H1 (cell line): ENCODE measurements around the gene ARHGEF1. TPM values are rescaled to one million over a fixed set of nuclear protein-coding genes. Genes with fewer than 3 reads are reported as not detected.

Source experiments
- CBX5 ChIP-seq: fragments of 300-800, 300-1000 bp; sonication (generic); IDR thresholded peaks from 2 replicates; pipeline ENCODE4 v1.7.1; 2016; ENCODE audit warnings: antibody characterized with exemption, low read length, low read depth
- NANOG ChIP-seq: IDR thresholded peaks from 2 replicates; pipeline ENCODE4 v1.6.1; 2011; ENCODE audit warnings: low read length, low read depth, mild to moderate bottlenecking, inconsistent platforms; ENCODE audit not compliant: insufficient read depth, poor library complexity, severe bottlenecking
- NRF1 ChIP-seq: IDR thresholded peaks from 2 replicates; pipeline ENCODE4 v1.6.1; 2011; ENCODE audit warnings: mild to moderate bottlenecking, low read depth, low read length, improper control_type of control experiment
- POLR2A ChIP-seq, 2 experiments: IDR thresholded peaks; 1 replicate in 1 of 2; 2 replicates in 1 of 2; pipeline ENCODE4 v1.6.1; 2011; ENCODE audit warnings: low read depth in 2 of 2, low read length in 2 of 2, mild to moderate bottlenecking in 2 of 2; ENCODE audit errors: control extremely low read depth in 1 of 2
- polyA plus RNA-seq, 7 experiments: library from polyadenylated mRNA; depleted of rRNA in 3 of 7; stranded (reverse) in 5 of 7; unstranded in 2 of 7; fragments of >200 nt in 5 of 7; fragments of 200-250 nt in 2 of 7; gene quantifications; 1 replicate in 5 of 7; 2 replicates in 1 of 7; 4 replicates in 1 of 7; pipeline versions ENCODE4 v1.2.1 to v1.2.3, GENCODE V29; 2011 to 2013; ENCODE audit warnings: missing spikeins in 2 of 7, mixed read lengths in 2 of 7
- total RNA-seq: library from RNA; stranded (reverse); fragmentation: NEBNext Ultra II Directional; extraction: Animal tissue kit (Norgen Biotek cat#: 25700); gene quantifications from 2 replicates; pipeline ENCODE4 v1.2.1, GENCODE V29; 2021
- TF ChIP-seq, protein P1 (sequence below): fragments of 300-600 bp; sonication (generic); IDR thresholded peaks from 2 replicates; pipeline ENCODE4 v1.7.1; 2012; ENCODE audit warnings: low read length, moderate library complexity, mild to moderate bottlenecking, inconsistent platforms; ENCODE audit not compliant: insufficient replicate concordance

ARHGEF1 gene
- total and polyA plus RNA-seq, 2 of the 8 experiments (the other 6 are each of a cell fraction or from before 2014, with no cell fraction given), result 23.0 to 49.0 TPM

DNA sequence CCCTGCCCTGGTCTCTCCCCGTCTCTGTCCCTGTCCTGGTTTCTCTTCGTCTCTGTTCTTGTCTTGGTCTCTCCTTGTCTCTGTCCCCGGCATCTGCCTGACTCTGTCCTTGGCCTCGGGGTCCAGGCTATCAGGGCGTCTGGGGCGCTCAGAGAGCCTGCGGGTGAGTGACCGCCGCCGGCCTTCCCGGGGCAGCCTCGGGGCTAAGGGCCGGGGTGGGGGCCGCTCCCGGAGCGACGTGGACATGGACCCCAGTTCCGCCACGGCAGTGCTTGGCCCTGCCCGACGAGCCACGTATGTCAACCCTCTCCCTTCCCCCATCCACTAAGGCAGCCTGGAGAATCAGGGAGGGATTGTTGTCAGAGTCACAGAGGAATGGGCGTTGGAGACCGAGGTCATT lies 14.8 kb downstream of the ARHGEF1 start (continued):
- TF ChIP-seq, protein P1, sequence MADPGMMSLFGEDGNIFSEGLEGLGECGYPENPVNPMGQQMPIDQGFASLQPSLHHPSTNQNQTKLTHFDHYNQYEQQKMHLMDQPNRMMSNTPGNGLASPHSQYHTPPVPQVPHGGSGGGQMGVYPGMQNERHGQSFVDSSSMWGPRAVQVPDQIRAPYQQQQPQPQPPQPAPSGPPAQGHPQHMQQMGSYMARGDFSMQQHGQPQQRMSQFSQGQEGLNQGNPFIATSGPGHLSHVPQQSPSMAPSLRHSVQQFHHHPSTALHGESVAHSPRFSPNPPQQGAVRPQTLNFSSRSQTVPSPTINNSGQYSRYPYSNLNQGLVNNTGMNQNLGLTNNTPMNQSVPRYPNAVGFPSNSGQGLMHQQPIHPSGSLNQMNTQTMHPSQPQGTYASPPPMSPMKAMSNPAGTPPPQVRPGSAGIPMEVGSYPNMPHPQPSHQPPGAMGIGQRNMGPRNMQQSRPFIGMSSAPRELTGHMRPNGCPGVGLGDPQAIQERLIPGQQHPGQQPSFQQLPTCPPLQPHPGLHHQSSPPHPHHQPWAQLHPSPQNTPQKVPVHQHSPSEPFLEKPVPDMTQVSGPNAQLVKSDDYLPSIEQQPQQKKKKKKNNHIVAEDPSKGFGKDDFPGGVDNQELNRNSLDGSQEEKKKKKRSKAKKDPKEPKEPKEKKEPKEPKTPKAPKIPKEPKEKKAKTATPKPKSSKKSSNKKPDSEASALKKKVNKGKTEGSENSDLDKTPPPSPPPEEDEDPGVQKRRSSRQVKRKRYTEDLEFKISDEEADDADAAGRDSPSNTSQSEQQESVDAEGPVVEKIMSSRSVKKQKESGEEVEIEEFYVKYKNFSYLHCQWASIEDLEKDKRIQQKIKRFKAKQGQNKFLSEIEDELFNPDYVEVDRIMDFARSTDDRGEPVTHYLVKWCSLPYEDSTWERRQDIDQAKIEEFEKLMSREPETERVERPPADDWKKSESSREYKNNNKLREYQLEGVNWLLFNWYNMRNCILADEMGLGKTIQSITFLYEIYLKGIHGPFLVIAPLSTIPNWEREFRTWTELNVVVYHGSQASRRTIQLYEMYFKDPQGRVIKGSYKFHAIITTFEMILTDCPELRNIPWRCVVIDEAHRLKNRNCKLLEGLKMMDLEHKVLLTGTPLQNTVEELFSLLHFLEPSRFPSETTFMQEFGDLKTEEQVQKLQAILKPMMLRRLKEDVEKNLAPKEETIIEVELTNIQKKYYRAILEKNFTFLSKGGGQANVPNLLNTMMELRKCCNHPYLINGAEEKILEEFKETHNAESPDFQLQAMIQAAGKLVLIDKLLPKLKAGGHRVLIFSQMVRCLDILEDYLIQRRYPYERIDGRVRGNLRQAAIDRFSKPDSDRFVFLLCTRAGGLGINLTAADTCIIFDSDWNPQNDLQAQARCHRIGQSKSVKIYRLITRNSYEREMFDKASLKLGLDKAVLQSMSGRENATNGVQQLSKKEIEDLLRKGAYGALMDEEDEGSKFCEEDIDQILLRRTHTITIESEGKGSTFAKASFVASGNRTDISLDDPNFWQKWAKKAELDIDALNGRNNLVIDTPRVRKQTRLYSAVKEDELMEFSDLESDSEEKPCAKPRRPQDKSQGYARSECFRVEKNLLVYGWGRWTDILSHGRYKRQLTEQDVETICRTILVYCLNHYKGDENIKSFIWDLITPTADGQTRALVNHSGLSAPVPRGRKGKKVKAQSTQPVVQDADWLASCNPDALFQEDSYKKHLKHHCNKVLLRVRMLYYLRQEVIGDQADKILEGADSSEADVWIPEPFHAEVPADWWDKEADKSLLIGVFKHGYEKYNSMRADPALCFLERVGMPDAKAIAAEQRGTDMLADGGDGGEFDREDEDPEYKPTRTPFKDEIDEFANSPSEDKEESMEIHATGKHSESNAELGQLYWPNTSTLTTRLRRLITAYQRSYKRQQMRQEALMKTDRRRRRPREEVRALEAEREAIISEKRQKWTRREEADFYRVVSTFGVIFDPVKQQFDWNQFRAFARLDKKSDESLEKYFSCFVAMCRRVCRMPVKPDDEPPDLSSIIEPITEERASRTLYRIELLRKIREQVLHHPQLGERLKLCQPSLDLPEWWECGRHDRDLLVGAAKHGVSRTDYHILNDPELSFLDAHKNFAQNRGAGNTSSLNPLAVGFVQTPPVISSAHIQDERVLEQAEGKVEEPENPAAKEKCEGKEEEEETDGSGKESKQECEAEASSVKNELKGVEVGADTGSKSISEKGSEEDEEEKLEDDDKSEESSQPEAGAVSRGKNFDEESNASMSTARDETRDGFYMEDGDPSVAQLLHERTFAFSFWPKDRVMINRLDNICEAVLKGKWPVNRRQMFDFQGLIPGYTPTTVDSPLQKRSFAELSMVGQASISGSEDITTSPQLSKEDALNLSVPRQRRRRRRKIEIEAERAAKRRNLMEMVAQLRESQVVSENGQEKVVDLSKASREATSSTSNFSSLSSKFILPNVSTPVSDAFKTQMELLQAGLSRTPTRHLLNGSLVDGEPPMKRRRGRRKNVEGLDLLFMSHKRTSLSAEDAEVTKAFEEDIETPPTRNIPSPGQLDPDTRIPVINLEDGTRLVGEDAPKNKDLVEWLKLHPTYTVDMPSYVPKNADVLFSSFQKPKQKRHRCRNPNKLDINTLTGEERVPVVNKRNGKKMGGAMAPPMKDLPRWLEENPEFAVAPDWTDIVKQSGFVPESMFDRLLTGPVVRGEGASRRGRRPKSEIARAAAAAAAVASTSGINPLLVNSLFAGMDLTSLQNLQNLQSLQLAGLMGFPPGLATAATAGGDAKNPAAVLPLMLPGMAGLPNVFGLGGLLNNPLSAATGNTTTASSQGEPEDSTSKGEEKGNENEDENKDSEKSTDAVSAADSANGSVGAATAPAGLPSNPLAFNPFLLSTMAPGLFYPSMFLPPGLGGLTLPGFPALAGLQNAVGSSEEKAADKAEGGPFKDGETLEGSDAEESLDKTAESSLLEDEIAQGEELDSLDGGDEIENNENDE, result no peak
- TF ChIP-seq NANOG (no peak), NRF1 (no peak), POLR2A (IDR thresholded peaks at IDR 0.05; ENCODE audit: control extremely low read depth in 1 of 2, low read depth in 2 of 2, low read length in 2 of 2) (no peak), CBX5 (no peak)
